Mesodermal cell (in vitro differentiated cells): ENCODE data around the gene COL5A2.
A peak's percentile ranks its signal among the peaks of the same experiment; 100 is the strongest.

Experiments
- H3K27ac ChIP-seq: 2 replicates; pipeline ENCODE4 v1.7.0; 2013; ENCODE audit warnings: mild to moderate bottlenecking, low read depth, low read length, moderate library complexity; ENCODE audit not compliant: severe bottlenecking
- H3K36me3 ChIP-seq: 2 replicates; pipeline ENCODE4 v1.7.1; 2013; ENCODE audit warnings: mild to moderate bottlenecking, low read length, moderate library complexity; ENCODE audit not compliant: control insufficient read depth, insufficient read depth
- H3K4me1 ChIP-seq: one replicate; pipeline ENCODE4 v1.7.1; 2013; ENCODE audit warnings: mild to moderate bottlenecking, low read length; ENCODE audit not compliant: insufficient read depth, control insufficient read depth, poor library complexity, severe bottlenecking
- H3K4me3 ChIP-seq: 2 replicates; pipeline ENCODE4 v1.7.0; 2013; ENCODE audit warnings: low read length, control low read depth, mild to moderate bottlenecking; ENCODE audit not compliant: insufficient read depth, poor library complexity, severe bottlenecking; ENCODE audit errors: extremely low read depth
- H3K9me3 ChIP-seq: 2 replicates; pipeline ENCODE4 v1.7.1; 2013; ENCODE audit warnings: mild to moderate bottlenecking, low read length, moderate library complexity; ENCODE audit not compliant: control insufficient read depth
- WGBS, 2 experiments: methylation state at CpG; one replicate each; pipeline ENCODE4 v1.1.5; 2013; ENCODE audit warnings: missing lambda C conversion rate in 2 of 2; ENCODE audit not compliant: insufficient coverage in 2 of 2; 5-methylcytosine and 5-hydroxymethylcytosine counted together

COL5A2 gene

DNA sequence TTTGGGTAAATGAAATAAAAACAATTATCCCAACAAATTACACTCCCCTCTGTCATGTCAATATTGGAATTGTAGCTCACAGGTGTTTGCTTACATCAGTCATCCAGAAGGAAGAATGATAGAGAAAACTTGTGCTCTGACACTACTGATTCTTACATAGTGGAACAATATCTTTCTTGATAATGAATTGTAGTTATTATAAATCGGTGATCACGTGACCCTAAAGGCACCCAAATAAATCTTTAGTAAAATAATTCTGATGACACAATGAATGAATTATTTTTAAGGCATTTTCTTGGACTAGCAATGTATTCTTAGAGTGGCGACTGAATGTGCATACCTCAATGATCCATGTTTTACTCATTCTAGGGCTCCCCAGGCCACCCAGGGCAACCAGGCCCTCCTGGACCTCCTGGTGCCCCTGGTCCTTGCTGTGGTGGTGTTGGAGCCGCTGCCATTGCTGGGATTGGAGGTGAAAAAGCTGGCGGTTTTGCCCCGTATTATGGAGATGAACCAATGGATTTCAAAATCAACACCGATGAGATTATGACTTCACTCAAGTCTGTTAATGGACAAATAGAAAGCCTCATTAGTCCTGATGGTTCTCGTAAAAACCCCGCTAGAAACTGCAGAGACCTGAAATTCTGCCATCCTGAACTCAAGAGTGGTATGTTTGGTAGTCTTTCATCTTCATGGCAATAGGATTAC lies 170.9 kb downstream of the COL5A2 start:
- H3K4me3 ChIP-seq, result no peak overlapping the region
- H3K36me3 ChIP-seq, result peaks cover 58% of the 10 kb centered on the region
- H3K27ac ChIP-seq, result peak overlapping the region; percentile 10
- H3K4me1 ChIP-seq, result no peaks in the 10 kb centered on the region
- 98 to 100% methylated on average over 5 to 6 of the region's 9 CpGs for WGBS, 2 experiments
- H3K9me3 ChIP-seq, result no peaks in the 10 kb centered on the region

DNA sequence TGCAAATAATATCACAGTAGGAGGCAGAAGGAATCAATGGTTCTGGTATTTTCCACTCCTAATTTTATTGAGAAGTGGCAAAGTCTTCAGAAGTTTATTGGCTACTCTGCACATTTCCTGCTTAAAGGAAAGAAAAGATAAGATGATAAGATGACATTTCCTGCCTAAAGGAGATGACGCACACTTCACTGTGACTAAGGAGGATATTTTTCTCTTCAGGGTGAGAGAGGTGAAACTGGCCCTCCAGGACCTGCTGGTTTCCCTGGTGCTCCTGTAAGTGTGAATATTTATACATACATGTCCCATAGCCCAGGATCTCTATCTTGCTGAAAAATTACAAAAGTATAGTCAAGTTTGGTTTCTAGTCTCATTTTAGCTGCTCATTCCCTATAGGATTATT lies 177.5 kb downstream of the COL5A2 start:
- Histone ChIP-seq H3K4me1 (peaks cover 25% of the 10 kb centered on the region), H3K4me3 (no peak overlapping the region), H3K36me3 (peaks cover 66% of the 10 kb centered on the region), H3K27ac (peak overlapping the region; percentile 29), H3K9me3 (no peaks in the 10 kb centered on the region)
- 71% methylated on average over 1 of the region's 1 CpG; no CpG with 5 or more reads in 1 of the 2 experiments for WGBS, 2 experiments

DNA sequence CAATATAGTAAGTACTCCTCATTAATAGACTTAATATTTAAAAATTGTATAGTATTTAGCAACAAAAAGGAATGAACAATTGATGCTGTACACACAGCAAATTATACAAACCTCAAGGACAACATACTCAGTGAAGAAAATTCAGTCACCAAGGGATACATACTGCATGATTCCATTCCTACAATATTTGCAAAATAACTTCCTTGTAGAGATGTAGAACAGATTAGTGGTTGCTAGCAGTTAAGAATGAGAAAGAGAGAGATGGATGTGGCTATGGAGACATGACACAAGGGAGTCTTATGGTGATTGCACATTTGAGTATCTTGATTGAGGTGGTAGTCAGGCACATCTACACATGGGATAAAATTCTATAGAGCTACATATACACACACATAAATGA lies 179.3 kb downstream of the COL5A2 start:
- peaks cover 25% of the 10 kb centered on the region for H3K4me1 ChIP-seq
- H3K36me3 ChIP-seq, result peaks cover 72% of the 10 kb centered on the region
- no peaks in the 10 kb centered on the region for H3K9me3 ChIP-seq
- no peak overlapping the region for H3K27ac ChIP-seq
- H3K4me3 ChIP-seq, result no peak overlapping the region

DNA sequence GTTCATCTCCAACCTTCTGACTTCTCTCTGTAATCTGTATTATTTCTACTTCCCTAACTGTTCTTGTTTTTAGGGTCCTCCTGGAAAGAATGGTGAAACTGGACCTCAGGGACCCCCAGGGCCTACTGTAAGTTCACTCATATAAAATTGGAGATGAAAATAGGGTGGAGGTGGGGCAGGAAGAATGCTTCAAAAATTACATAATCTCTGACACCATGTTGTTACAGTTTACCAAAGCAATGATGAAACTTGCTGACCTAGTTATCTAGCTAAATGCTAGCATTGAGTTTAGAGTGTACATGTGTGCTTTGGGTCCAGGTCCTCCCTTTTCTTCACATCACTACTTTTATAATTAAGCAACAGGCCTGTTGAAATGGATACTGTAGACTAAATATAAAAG lies 182.3 kb downstream of the COL5A2 start:
- Histone ChIP-seq H3K9me3 (no peaks in the 10 kb centered on the region), H3K4me1 (peaks cover 19% of the 10 kb centered on the region), H3K4me3 (no peak overlapping the region), H3K27ac (no peak overlapping the region), H3K36me3 (peaks cover 75% of the 10 kb centered on the region)

DNA sequence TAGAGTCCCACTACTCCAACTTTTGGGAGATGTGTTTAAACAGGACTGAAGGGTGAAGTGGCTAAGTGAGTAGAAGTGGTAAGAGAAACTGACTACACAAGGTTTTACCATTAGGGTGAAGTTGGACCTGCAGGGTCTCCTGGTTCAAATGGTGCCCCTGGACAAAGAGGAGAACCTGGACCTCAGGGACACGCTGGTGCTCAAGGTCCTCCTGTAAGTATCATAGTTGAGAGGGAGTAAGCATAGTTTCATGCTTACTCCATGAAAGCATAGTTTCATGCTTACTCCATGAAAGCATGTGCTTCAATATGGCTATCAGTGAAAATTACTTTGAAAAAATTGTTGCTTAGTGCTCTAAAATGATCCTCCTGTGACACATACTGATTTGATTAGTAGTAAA lies 186.3 kb downstream of the COL5A2 start:
- Histone ChIP-seq H3K36me3 (peaks cover 78% of the 10 kb centered on the region), H3K4me1 (no peaks in the 10 kb centered on the region), H3K4me3 (no peak overlapping the region), H3K9me3 (no peaks in the 10 kb centered on the region), H3K27ac (no peak overlapping the region)
- 80% methylated on average over 1 of the region's 1 CpG; no CpG with 5 or more reads in 1 of the 2 experiments for WGBS, 2 experiments

DNA sequence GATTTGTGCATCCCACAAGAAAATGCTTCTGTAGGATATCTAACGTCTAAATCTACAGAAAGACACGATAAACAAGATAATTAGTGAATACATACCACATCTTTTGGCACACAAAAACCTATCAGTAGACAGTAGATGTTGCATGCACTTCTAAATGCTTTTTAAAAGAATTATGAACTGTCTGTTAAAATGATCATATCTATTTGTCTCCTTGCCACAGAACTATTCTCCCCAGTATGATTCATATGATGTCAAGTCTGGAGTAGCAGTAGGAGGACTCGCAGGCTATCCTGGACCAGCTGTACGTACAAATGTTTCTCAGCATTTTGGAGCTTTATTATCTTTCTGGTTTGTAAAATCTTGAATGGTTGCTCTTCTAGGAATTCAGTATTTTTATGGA lies 192.7 kb downstream of the COL5A2 start:
- no peak overlapping the region for H3K27ac ChIP-seq
- no peak overlapping the region for H3K4me3 ChIP-seq
- H3K4me1 ChIP-seq, result peaks cover 8% of the 10 kb centered on the region
- H3K36me3 ChIP-seq, result peaks cover 30% of the 10 kb centered on the region
- WGBS, 2 experiments, result 89% methylated on average over 3 of the region's 4 CpGs; no CpG with 5 or more reads in 1 of the 2 experiments
- no peaks in the 10 kb centered on the region for H3K9me3 ChIP-seq

DNA sequence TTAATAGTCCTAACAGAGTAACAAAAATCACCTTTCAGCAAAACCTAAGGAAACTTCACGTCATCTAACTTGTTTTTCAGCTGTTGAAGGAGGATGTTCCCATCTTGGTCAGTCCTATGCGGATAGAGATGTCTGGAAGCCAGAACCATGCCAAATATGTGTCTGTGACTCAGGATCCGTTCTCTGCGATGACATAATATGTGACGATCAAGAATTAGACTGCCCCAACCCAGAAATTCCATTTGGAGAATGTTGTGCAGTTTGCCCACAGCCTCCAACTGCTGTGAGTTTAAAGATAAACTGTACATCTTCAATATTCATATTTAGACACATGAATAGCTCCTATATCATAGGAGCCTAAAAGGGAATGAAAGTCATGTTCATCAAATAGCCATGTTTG lies 194.9 kb downstream of the COL5A2 start:
- H3K9me3 ChIP-seq, result no peaks in the 10 kb centered on the region
- WGBS, 2 experiments, result 91 to 92% methylated on average over 4 to 5 of the region's 5 CpGs
- H3K27ac ChIP-seq, result no peak overlapping the region
- H3K4me1 ChIP-seq, result peaks cover 11% of the 10 kb centered on the region
- no peak overlapping the region for H3K4me3 ChIP-seq
- H3K36me3 ChIP-seq, result peaks cover 17% of the 10 kb centered on the region

DNA sequence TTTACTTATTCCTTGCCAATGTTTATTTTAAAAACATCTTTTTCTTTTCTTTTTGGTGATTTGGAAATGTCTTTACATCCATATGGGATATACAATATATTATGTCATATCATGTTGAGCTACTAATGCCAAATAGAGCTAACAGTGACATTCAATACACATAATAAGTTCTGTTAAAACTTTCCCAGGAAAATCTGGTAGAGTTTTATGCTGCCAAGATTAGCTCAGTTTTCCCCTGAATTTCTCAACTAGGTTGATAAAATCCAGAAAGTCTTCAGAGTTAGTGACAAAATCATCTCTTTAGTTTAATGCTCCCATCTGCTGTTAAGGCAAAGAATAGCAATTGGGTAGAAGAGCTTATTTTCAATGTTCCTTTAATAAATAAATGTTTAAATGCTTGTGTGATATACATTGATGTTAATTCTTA lies 195.5 kb downstream of the COL5A2 start:
- Histone ChIP-seq H3K27ac (no peak overlapping the region), H3K4me3 (no peak overlapping the region), H3K9me3 (no peaks in the 10 kb centered on the region), H3K36me3 (peaks cover 15% of the 10 kb centered on the region), H3K4me1 (peaks cover 17% of the 10 kb centered on the region)

DNA sequence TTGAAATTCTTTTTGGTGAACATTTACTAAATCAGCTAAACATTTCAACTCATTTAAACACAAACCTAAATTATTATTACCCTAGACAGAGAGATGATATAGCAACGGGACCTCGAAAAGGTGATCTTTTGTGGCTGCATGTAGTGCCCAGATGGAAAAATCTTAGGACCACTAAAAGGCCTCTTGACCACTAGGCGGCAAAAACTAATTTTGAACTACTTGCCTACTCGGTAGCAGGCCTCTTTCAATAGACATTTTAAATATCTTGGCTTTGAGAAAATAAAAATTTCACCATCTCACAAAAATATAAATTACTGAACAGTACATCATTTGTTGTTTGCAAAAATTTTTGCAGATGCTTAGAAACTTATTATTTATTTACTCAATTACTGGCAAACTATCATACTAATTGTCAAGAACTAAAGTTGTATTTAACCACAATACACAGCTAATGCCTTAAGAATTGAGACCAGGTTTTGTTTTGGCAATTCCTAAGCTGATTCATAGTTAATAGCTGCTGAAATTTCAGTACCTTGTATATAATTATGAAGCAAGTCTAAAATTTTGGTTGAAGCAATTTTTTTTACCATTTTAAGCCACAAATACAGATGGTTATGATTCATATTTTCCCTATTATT lies 196.0 kb downstream of the COL5A2 start:
- Histone ChIP-seq H3K36me3 (peaks cover 15% of the 10 kb centered on the region), H3K4me1 (peaks cover 21% of the 10 kb centered on the region), H3K27ac (no peak overlapping the region), H3K4me3 (no peak overlapping the region), H3K9me3 (no peaks in the 10 kb centered on the region)
- WGBS, 2 experiments, result 90% methylated on average over 2 of the region's 4 CpGs; no CpG with 5 or more reads in 1 of the 2 experiments
